Ovary (tissue), 9 donors: ENCODE results near the gene RBM6. TPM values are rescaled to one million over a fixed set of nuclear protein-coding genes. Genes with fewer than 3 reads are reported as not detected.

Experiments
- DNase-seq, 5 donors: peaks; one replicate each; pipeline ENCODE4 v3.0.0-alpha.2; 2019 to 2020
- H3K27ac ChIP-seq, 2 donors: fragments of 200-600 bp; one replicate each; pipeline versions ENCODE4 v1.5.1 to v1.8.0; 2019 to 2022
- H3K27me3 ChIP-seq: fragments of 200-600 bp; one replicate; pipeline ENCODE4 v1.8.0; 2022
- H3K36me3 ChIP-seq: fragments of 200-600 bp; sonication (generic); one replicate; pipeline ENCODE4 v1.5.1; 2019
- H3K4me1 ChIP-seq: one replicate; pipeline ENCODE4 v1.8.1; 2013; ENCODE audit warnings: mild to moderate bottlenecking, moderate library complexity; ENCODE audit not compliant: insufficient read depth
- H3K4me3 ChIP-seq: fragments of 200-600 bp; sonication (generic); one replicate; pipeline ENCODE4 v1.5.1; 2017
- H3K9me3 ChIP-seq, 2 donors: fragments of 200-600 bp in 1 of 2; sonication (generic) in 1 of 2; one replicate each; pipeline versions ENCODE4 v1.5.1 to v1.8.1; 2013 to 2019; ENCODE audit warnings: mild to moderate bottlenecking in 1 of 2, moderate library complexity in 1 of 2
- CTCF ChIP-seq, 3 donors: fragments of 450-650 bp in 2 of 3; fragments of 200-600 bp in 1 of 3; IDR thresholded peaks; one replicate each; pipeline versions ENCODE4 v1.5.1 to v1.8.0; 2016 to 2022; ENCODE audit warnings: antibody characterized with exemption in 3 of 3, mild to moderate bottlenecking in 1 of 3
- EP300 ChIP-seq: sonication (generic); formaldehyde crosslinking; IDR thresholded peaks from one replicate; pipeline ENCODE4 v1.6.1; 2017; ENCODE audit warnings: antibody characterized with exemption
- POLR2A ChIP-seq: fragments of 450-650 bp; IDR thresholded peaks from one replicate; pipeline ENCODE4 v1.6.1; 2017; ENCODE audit warnings: antibody characterized with exemption, mild to moderate bottlenecking, moderate library complexity
- WGBS, 3 donors: extraction: QIAGEN DNeasy Blood & Tissue Kit in 1 of 3; methylation state at CpG; one replicate each; pipeline versions ENCODE4 v1.1.5 to v1.1.7; 2013 to 2017; 5-methylcytosine and 5-hydroxymethylcytosine counted together
- intact Hi-C, 4 donors: fragments of 100-400 bp; cut with DNase I; formaldehyde crosslinking; loops; one replicate each; pipeline versions ENCODE4 v1.11.0 to v1.15.1; 2022 to 2023
- polyA plus RNA-seq, 2 donors: library from polyadenylated mRNA; stranded (reverse); fragments of 200-250 nt in 1 of 2; fragments of 350-450 nt in 1 of 2; fragmentation: Illumina TruSeq in 1 of 2; extraction: RNeasy Lipid Tissue Mini Kit (QIAGEN cat#74804) in 1 of 2; gene quantifications; one replicate each; pipeline ENCODE4 v1.2.3, GENCODE V29; 2013 to 2014
- total RNA-seq, 7 donors: library from RNA; depleted of rRNA in 2 of 7; stranded (reverse); fragments of >200 nt in 2 of 7; fragmentation: NEBNext Ultra II Directional in 3 of 7; extraction: Animal tissue kit (Norgen Biotek cat#: 25700) in 3 of 7; gene quantifications; one replicate each; pipeline versions ENCODE4 v1.1.0 to v1.2.4, GENCODE V29; 2016 to 2023
- donor health status: DM: no; HTN: no; CAD: no; lungs with moderate emphysema.
- donor health status: DM: no; HTN: no; CAD: no.
- donor health status: Bipolar disorder and iron deficiency.
- donor health status: DM: yes; HTN: yes; CAD: no.
- donor health status: DM: no; HTN: no; CAD: no.
- donor health status: DM: yes; HTN: yes; CAD: no.

RBM6 gene
- total and polyA plus RNA-seq, 9 donors: 70.1 to 108 (median 88.0) TPM

DNA sequence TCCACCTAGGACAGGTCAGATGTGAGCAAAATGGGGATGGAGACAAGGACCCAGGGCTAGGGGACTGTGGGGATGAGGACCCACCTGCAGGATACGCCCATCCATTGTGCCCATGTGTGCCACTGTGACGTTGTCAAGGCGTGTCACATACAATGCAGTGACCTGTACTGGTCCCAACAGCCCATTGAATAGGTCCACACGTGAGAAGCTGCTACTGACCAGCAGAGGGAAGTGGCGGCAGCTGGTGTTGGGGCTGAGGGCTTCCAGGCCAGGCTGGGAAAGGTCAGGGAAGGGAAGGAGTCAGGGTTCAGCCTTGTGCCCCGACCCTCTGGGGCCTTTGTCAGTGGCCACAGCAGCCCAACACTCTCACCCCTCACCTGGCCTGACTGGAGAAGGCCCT, 41.0 kb upstream of the RBM6 start:
- H3K9me3 ChIP-seq: no peaks in the 10 kb centered on the region
- no peak overlapping the region for H3K4me3 ChIP-seq
- TF ChIP-seq POLR2A (no peak), EP300 (no peak), CTCF (IDR thresholded peaks at IDR 0.05) (no peak)
- WGBS, 3 donors: 77 to 81% (median 79%) methylated on average over 6 of the region's 6 CpGs
- no peak for DNase-seq
- H3K4me1 ChIP-seq: peaks cover 3% of the 10 kb centered on the region
- no peaks in the 10 kb centered on the region for H3K27me3 ChIP-seq
- intact Hi-C loops: no loop called here
- H3K36me3 ChIP-seq: no peaks in the 10 kb centered on the region
- H3K27ac ChIP-seq: no peak overlapping the region

DNA sequence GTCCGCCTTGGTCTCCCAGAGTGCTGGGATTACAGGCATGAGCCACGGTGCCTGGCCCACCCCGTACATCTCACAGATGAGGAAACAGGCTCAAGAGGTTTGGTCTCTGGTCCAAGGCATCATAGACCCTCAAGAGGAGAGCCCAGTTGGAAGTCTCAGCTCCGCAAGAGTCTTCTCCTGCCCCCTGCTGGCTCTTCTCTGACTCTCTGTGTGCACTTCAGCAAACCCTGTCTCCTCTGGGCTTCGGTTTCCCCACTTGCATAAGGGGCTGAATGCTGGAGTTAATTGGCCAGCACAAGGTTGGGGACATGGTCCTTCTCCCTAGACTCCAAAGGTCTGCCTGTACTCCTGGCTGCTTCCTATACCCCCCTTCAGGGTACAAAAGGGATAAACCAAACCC, 40.1 kb upstream of the RBM6 start:
- H3K4me1 ChIP-seq: peaks cover 3% of the 10 kb centered on the region
- H3K27ac ChIP-seq: no peak overlapping the region
- intact Hi-C loops: loop anchor here in 1 of 4 donors (10.0 kb wide), 2 partner anchors 95 to 195 kb away; partner anchors contain the start of gene INKA1
- no peak for DNase-seq
- WGBS, 3 donors: 71 to 78% (median 74%) methylated on average over 5 of the region's 5 CpGs
- TF ChIP-seq POLR2A (no peak), EP300 (no peak), CTCF (IDR thresholded peaks at IDR 0.05) (no peak)
- no peaks in the 10 kb centered on the region for H3K27me3 ChIP-seq
- no peaks in the 10 kb centered on the region for H3K36me3 ChIP-seq
- H3K9me3 ChIP-seq: no peaks in the 10 kb centered on the region
- no peak overlapping the region for H3K4me3 ChIP-seq

- WGBS, 3 donors: 77 to 86% (median 77%) methylated on average over 7 to 8 of the region's 8 CpGs
- no peak for TF ChIP-seq CTCF (IDR thresholded peaks at IDR 0.05)
- intact Hi-C loops: loop anchor here in 1 of 4 donors (10.0 kb wide), 2 partner anchors 96 to 196 kb away; partner anchors contain the start of gene INKA1
- no peaks in the 10 kb centered on the region for H3K27me3 ChIP-seq
- H3K36me3 ChIP-seq: no peaks in the 10 kb centered on the region
- no peak overlapping the region for H3K4me3 ChIP-seq
- H3K9me3 ChIP-seq: no peaks in the 10 kb centered on the region
- H3K4me1 ChIP-seq: peaks cover 3% of the 10 kb centered on the region
- H3K27ac ChIP-seq: no peak overlapping the region
- no peak for DNase-seq
Observed at GRCh38 chr3:49900491-49901153, 39.3 kb upstream of the RBM6 start.

DNA sequence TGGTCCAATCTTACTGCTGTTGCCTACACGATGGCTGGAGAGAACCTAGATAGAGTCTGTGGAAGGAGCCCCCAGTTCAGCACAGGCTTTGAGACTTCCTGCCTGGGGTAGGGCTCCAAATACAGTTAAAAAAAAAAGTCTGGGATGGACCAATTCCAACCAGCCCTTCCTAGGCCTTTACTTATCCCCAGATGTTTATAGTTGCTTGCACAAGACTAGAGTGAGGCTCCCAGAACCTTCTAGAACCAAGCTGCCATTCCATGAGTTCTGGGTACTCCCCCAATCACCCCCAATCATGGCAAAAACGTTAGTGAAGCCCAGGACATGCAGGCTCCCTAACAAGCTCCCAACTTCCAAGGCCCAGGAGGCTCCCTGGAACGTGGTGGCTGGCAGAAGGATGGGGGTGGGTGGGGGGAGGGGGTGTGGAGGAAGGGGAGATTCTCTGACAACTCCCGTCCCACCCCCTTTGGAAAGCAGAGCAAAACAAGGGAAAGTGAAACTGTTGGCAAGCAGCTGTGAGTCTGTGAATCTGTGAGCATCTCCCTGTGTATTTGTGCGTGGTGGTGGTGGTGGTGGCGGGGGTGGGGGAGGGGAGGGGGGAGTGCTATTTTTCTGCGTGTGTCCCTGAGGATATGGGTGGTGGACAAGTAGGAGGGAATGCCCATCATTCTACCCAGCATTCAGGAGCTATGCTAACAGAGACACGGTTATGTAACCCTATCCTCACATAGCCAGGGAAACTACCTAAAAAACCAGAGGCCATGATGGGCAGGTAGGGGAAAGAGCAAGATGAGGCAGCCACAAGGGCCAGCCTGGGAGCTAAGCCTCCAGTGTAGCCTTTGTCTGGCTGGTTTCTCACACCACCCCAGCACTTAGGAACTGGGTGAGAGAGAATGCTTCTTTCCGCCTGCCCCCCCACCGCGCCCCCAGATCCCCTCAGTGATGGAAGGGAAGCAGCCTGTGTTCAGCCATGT, 38.3 kb upstream of the RBM6 start:
- intact Hi-C loops: loop anchor here in 1 of 4 donors (10.0 kb wide), 2 partner anchors 97 to 197 kb away; partner anchors contain the start of gene INKA1
- Histone ChIP-seq H3K9me3 (no peaks in the 10 kb centered on the region), H3K4me3 (no peak overlapping the region), H3K27me3 (no peaks in the 10 kb centered on the region), H3K4me1 (peaks cover 3% of the 10 kb centered on the region), H3K27ac (peak overlapping the region in 1 of 2 donors; percentile 33), H3K36me3 (no peaks in the 10 kb centered on the region)
- no peak for DNase-seq
- WGBS, 3 donors: 40 to 56% (median 46%) methylated on average over 11 of the region's 11 CpGs
- TF ChIP-seq POLR2A (no peak), EP300 (no peak), CTCF (IDR thresholded peaks at IDR 0.05) (no peak)
